Stimulated activated CD4-positive, alpha-beta T cell treated with anti-CD3 and anti-CD28 coated beads, TNF-alpha, amount 100 ng/mL, for 1 hour (primary cell): ENCODE data around the gene ADPRH.

ENCODE experiments used
- DNase-seq, 3 donors: peaks; one replicate each; pipeline ENCODE4 v3.0.0-alpha.2; 2020; ENCODE audit warnings: low read depth in 3 of 3, low spot score in 1 of 3

The ADPRH gene

GRCh38 chr3:119596398-119596797, 17.1 kb downstream of the ADPRH start:
- no peak for DNase-seq

- DNase-seq: no peak
These were observed 18.4 kb downstream of the ADPRH start, which contains the start of gene PLA1A for GRCh38 chr3:119597548-119598288. Gene PLA1A, plus strand, starts transcription at chr3:119597885. Its CDS starts 29 bp downstream, at chr3:119597914.

DNA sequence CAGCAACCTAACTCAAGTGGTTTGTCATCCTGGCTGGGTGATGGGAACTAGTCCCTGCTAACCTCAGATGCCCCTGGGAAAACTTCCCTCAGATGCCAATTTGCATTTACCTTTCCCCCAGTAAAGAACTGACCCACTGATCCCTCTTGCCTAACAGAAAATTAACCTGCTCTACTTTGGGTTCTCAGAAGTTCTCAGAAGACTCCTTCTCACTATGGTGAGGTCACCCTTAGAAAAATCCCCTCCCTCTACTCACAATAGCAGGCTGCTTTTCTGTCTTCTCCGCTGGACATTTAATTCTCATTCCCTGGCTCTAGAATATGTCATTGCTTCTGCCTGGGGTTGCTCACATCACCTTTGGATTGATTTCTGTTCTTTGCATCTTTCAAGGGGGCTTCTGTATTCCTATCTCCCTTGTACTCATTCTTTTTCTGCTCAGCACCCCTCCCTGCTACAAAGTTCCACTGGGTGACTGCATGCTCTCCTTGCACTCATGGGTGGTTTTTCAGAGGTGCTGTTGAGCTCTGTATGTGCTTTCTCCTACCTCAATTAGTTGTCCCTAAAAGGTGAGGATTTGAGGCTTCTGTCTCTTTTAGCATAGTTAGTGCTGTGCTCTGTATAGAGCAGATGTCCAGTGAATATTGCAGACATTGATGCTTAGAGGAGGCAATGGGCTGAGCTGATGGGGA, 19.3 kb downstream of the ADPRH start:
- no peak for DNase-seq

- no peak for DNase-seq
These were observed 20.4 kb downstream of the ADPRH start for GRCh38 chr3:119599558-119600174.

DNA sequence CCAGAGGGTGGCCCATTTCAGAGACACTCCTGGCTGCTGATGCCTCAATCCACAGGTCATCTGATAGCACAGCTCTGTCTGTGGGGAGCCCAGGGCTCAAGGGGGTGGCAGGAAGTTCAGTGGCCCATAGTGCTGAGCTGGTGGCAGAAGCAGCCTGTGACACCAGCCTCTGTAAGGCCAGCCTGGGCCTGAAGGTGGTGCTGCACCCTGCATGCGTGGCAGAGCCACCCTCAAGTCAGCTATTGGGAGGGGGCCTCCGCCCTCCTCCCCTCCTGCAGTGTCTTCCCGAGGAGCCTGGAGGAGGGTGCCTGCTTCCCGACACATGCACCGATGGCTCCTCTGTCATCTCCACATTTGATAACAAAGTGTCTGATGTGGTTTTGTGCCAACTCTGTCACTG, 21.4 kb downstream of the ADPRH start:
- no peak for DNase-seq

- no peak for DNase-seq
These were observed 21.9 kb downstream of the ADPRH start for GRCh38 chr3:119601154-119601553.

DNA sequence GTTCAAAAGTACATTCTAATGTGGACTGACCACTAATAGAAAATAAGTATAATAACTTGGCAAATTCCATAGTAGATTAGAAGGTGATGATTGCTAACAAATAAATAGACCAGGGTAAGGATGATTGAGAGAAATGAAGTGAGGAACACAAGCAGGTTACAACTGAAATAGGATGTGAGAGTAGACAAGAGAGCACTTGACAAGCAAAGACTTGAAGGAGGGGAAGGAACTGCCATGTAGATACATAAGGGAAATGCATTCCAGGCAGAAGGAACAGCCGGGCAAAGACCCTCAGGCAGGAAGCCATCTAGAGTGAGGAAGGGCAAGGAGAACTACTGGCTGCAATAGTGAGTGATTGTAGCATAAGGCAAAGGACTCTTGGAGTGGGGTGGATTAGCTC, 23.4 kb downstream of the ADPRH start:
- DNase-seq: no peak

DNA sequence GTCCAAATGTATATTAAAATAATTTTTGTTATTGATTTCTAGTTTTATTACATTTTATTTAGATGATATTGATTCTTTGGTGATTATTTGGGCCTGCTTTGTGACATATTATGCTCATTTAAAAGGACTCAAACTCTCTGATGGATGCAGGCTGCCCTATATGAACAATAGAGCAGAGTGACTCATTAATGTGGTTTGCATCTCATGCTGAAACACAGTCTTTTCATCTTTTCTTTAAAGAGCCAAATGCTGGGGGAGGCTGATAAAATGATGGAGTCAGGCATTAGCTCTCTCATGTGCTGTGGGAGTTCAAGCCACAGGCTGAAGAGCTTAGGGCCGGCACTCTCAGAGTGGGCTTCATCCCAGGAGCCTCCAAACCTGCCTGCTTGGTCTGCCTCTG, 25.6 kb downstream of the ADPRH start:
- no peak for DNase-seq

DNA sequence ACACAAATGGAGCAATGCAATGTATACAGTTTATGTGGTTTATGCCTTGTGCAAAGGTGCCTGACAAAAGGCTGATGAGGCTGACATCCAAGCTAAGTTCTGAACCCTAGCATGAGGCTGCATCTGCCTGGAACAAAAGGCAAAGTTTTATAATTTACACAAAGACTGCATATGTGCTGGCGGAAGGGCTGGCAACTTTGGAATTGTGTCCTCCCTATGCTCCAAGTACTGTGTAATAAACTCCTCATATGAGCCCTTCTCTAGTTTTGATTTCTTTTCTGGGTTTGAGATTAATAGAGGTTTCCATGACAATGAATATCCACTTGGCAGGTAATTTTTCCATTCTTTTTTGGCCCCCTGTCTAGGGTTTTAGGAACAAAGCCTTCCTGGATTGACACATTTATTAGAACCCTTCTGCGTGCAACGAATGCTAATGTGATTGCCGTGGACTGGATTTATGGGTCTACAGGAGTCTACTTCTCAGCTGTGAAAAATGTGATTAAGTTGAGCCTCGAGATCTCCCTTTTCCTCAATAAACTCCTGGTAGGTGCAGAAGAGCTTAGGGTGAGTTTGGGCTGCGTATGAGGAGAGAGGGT, 29.2 kb downstream of the ADPRH start:
- DNase-seq: no peak

GRCh38 chr3:119609301-119609700, 30.0 kb downstream of the ADPRH start:
- DNase-seq: no peak

GRCh38 chr3:119611664-119612063, 32.4 kb downstream of the ADPRH start:
- DNase-seq: no peak

DNA sequence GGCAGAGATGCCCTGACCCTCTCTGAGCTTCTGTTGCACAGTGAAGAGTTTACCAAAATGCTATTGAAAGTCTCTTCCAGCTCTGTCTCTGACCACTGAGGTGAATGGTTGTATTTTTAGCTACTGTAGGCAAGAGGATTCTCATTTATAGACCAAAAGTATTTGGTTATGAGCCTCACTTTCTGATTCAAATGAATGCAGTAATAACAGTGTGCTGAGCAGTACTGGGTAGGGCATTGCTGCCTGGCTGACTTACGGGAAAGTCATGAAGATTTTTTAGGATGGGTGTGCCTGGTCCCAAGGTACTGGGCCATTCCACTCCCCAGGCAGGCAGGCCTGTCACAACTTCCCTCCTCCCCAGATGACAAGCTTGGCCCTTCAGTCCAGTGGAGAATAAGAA, 33.9 kb downstream of the ADPRH start:
- DNase-seq: no peak

- no peak for DNase-seq
These were observed 34.6 kb downstream of the ADPRH start for GRCh38 chr3:119613872-119614271.

GRCh38 chr3:119616056-119616455, 36.8 kb downstream of the ADPRH start:
- no peak for DNase-seq

GRCh38 chr3:119619094-119619493, 39.8 kb downstream of the ADPRH start:
- no peak for DNase-seq

DNA sequence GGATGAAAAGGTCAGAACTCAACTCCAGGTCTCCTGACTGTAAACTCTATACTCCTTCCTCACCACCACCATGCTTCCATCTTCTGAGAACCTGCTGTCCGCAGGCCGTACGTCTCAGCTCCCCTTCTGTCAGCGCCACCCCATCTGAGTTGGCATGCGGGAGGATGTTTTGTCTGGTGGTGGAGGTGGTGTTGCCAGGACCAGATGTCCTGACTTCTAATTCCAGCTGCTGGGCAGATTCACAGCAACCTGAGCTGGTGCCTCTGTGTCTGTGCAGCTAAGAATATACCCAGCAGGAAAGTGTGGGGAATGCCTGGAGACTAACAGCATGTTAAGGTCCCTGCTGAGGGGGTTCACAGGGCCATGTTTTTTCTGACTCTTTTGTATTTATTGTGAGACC, 41.6 kb downstream of the ADPRH start:
- no peak for DNase-seq

GRCh38 chr3:119624002-119624720, 44.9 kb downstream of the ADPRH start:
- DNase-seq: no peak

DNA sequence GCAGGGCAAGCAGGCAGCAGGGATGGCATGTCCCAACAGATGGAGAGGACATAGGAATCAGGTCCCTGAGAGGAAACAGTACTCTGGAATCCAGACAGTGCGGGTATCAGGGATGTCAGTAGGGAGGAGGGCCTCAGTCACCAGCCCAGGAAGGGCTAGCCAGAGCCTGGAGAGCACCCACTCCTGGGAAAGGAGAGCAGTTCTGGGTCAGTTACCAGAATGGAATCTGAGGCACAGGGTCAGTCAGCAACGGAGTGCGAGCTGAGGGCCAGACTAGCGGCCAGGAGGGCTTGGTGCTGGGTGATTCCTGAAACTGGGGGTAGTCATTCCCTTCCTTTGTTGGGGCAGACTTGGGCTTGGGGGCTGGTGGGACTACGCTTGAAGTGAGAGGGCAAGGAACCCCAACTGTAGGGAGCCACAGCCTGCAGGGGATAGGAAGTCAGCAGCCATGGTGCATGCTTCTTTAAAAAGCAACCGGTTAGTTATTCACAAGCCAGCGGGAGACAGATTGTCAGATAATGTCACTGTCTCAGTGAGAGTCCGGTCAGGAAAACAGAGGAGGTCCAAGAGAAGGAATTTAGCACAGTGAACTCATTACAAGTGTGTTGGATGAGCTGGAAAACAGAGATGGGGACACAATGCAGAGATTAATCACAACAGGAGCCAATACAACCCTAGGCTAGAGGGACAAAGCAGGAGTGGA, 46.3 kb downstream of the ADPRH start:
- DNase-seq: no peak

GRCh38 chr3:119626196-119626595, 46.9 kb downstream of the ADPRH start:
- DNase-seq: no peak

DNA sequence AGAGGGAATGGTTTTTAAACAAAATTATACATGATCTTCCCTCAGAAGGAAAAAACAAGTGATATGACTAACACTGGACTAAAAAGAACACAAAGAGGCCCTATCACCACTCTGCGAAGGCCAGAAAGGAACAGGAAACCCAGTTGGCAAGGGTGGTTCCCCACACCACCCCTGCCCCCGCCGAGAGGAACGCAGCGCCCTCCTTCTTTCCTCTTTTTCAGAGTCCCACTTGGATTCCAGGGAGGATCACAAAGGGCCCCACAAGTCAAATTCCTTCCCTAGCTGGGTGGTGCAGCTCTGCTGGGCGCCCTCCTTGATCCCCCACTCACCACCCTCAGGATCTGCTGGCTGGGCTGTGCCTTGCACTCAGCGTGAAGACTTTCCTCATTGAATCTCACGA, 48.2 kb downstream of the ADPRH start:
- DNase-seq: no peak

DNA sequence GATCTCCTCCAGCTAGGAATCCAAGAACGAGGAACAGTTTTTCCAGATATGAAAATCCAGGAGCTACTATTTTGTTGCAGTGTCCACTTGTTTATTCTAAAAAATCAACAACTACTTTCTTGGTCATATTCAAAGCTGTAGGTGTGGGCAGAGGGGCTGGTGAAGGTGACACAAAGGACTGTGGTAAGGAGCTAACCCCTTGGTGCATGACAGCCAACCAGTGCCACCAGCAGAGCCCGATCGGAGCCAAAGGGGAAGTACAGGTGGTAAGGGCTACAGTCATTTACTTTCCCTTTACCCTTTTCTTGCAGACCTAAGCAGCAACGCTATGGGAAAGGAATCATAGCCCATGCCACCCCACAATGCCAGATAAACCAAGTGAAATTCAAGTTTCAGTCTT, 49.1 kb downstream of the ADPRH start:
- no peak for DNase-seq
